T-helper 2 cell treated with Interferon-gamma antibody and Interleukin-4, amounts not matched to agents 5 μg/mL and 100 μg/mL, for 36 hours (primary cell): Measurements from ENCODE around the gene ZNF726.
"Not testable (repeated sequence)": the region's sequence is repeated elsewhere in the genome, so short reads cannot be mapped to it uniquely, and the experiment has no call there.

Experiments
- DNase-seq: peaks from one replicate; pipeline ENCODE4 v3.0.0; 2021; ENCODE audit warnings: low spot score
- H3K27ac Mint-ChIP-seq: one replicate; pipeline ENCODE4 v1.8.0; 2021; ENCODE audit warnings: mild to moderate bottlenecking, mixed read lengths
- H3K27me3 Mint-ChIP-seq: one replicate; pipeline ENCODE4 v1.8.0; 2021; ENCODE audit warnings: low read depth, mixed read lengths
- H3K36me3 Mint-ChIP-seq: one replicate; pipeline ENCODE4 v1.8.0; 2021; ENCODE audit warnings: low read depth, mixed read lengths
- H3K4me1 Mint-ChIP-seq: one replicate; pipeline ENCODE4 v1.8.0; 2021; ENCODE audit warnings: low read depth, mixed read lengths
- H3K4me3 Mint-ChIP-seq: one replicate; pipeline ENCODE4 v1.8.0; 2022; ENCODE audit warnings: mild to moderate bottlenecking, moderate library complexity, mixed read lengths
- H3K9me3 Mint-ChIP-seq: one replicate; pipeline ENCODE4 v1.8.0; 2021; ENCODE audit warnings: mixed read lengths

Gene ZNF726

DNA sequence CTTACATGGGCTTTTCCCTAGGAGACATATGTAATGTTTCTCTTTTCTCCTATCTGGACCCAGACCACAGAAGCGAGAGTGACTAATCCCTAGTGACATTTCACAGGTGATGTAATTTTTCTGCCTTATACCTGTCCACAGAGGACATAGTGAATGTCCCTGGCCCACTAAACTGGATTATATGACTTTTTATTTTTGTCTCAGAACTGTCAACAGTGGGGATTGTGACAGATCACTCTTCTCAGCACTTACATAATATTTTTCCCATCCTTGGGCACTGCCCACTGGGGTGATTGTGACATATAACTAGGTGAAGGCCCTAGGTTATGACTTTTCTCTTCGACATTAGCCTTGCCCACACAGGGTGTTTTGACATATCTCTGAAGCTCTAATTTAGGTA lies 7.9 kb upstream of the ZNF726 start:
- Mint-ChIP-seq H3K27me3 (no peaks in the 10 kb centered on the region), H3K9me3 (peaks cover 68% of the 10 kb centered on the region), H3K27ac (no peak overlapping the region), H3K36me3 (no peaks in the 10 kb centered on the region), H3K4me3 (no peak overlapping the region), H3K4me1 (no peaks in the 10 kb centered on the region)
- no peak for DNase-seq

- Mint-ChIP-seq H3K9me3 (peaks cover 68% of the 10 kb centered on the region), H3K27ac (no peak overlapping the region), H3K4me1 (no peaks in the 10 kb centered on the region), H3K36me3 (no peaks in the 10 kb centered on the region), H3K4me3 (no peak overlapping the region), H3K27me3 (no peaks in the 10 kb centered on the region)
- DNase-seq, result no peak
These were observed 6.5 kb upstream of the ZNF726 start for GRCh38 chr19:23908165-23908564.

GRCh38 chr19:23909222-23909621 lies 5.5 kb upstream of the ZNF726 start:
- H3K27ac Mint-ChIP-seq, result no peak overlapping the region
- H3K9me3 Mint-ChIP-seq, result peaks cover 67% of the 10 kb centered on the region
- H3K36me3 Mint-ChIP-seq, result peaks cover 2% of the 10 kb centered on the region
- H3K27me3 Mint-ChIP-seq, result no peaks in the 10 kb centered on the region
- H3K4me3 Mint-ChIP-seq, result no peak overlapping the region
- peaks cover 3% of the 10 kb centered on the region for H3K4me1 Mint-ChIP-seq
- no peak for DNase-seq

GRCh38 chr19:23913931-23914330 lies 755 bp upstream of the ZNF726 start:
- peaks cover 47% of the 10 kb centered on the region for H3K9me3 Mint-ChIP-seq
- H3K4me3 Mint-ChIP-seq, result peak overlapping the region; percentile 95
- no peak for DNase-seq
- H3K4me1 Mint-ChIP-seq, result peaks cover 6% of the 10 kb centered on the region
- H3K36me3 Mint-ChIP-seq, result peaks cover 34% of the 10 kb centered on the region
- H3K27me3 Mint-ChIP-seq, result no peaks in the 10 kb centered on the region
- H3K27ac Mint-ChIP-seq, result peak overlapping the region; percentile 31

- Mint-ChIP-seq H3K36me3 (peaks cover 60% of the 10 kb centered on the region), H3K27ac (no peak overlapping the region), H3K27me3 (no peaks in the 10 kb centered on the region), H3K9me3 (peaks cover 52% of the 10 kb centered on the region), H3K4me3 (no peak overlapping the region), H3K4me1 (peaks cover 6% of the 10 kb centered on the region)
- no peak for DNase-seq
These were observed 2.3 kb downstream of the ZNF726 start for GRCh38 chr19:23916991-23917390.

DNA sequence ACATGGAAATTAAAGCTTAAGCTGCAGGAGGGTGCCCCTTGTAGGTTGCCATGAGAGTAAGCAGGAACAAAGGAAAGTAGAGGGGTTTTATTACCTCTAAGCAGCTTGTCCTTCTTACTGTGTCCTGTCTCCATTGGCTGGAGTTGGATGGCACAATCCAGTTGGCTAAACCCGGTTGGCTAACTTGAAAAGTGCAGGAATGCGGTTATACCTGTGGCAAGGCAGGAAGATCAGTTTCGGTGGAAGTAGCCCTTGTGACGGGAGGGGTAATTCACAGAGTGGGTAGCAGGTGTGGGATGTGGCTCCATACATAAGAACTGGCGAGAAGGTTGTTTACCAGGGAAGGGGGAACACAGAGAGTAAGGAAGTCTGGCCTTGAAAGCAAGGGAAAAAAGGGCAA lies 3.2 kb downstream of the ZNF726 start:
- no peak overlapping the region for H3K27ac Mint-ChIP-seq

DNA sequence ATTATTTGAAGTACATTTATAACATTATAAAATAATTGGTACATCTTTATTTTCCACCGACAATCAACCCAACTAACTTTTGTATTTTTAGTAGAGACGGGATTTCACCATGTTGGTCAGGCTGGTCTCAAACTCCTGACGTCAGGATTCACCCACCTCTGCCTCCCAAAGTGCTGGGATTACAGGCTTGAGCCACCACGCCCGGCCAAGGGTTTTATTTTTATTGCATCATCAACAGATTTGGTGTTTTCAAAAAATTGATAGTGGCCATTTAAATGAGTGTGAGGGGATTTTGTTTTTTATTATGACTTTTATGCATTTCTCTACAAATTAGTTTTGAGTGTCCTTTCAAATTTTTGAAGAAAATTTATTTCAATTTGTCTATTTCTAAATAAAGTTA lies 10.6 kb downstream of the ZNF726 start:
- DNase-seq, result no peak
- Mint-ChIP-seq H3K27ac (no peak overlapping the region), H3K4me1 (no peaks in the 10 kb centered on the region), H3K9me3 (peaks cover 37% of the 10 kb centered on the region), H3K36me3 (peaks cover 57% of the 10 kb centered on the region), H3K27me3 (no peaks in the 10 kb centered on the region), H3K4me3 (no peak overlapping the region)

More for the DNA sequence above, 3.2 kb downstream of the ZNF726 start:
- Mint-ChIP-seq H3K4me3 (no peak overlapping the region), H3K36me3 (peaks cover 68% of the 10 kb centered on the region), H3K27me3 (no peaks in the 10 kb centered on the region), H3K4me1 (peaks cover 6% of the 10 kb centered on the region), H3K9me3 (peaks cover 56% of the 10 kb centered on the region)
- no peak for DNase-seq

- Mint-ChIP-seq H3K4me3 (no peak overlapping the region), H3K4me1 (no peaks in the 10 kb centered on the region), H3K36me3 (peaks cover 30% of the 10 kb centered on the region), H3K9me3 (peaks cover 68% of the 10 kb centered on the region), H3K27me3 (no peaks in the 10 kb centered on the region), H3K27ac (no peak overlapping the region)
- no peak for DNase-seq
These were observed 18.2 kb downstream of the ZNF726 start for GRCh38 chr19:23932878-23933277.

GRCh38 chr19:23937031-23937430 lies 22.3 kb downstream of the ZNF726 start:
- H3K36me3 Mint-ChIP-seq, result peaks cover 20% of the 10 kb centered on the region
- not testable (repeated sequence) for H3K27ac Mint-ChIP-seq, DNase-seq, H3K4me3 Mint-ChIP-seq, H3K4me1 Mint-ChIP-seq, H3K27me3 Mint-ChIP-seq
- peaks cover 77% of the 10 kb centered on the region for H3K9me3 Mint-ChIP-seq

GRCh38 chr19:23943411-23943810 lies 28.7 kb downstream of the ZNF726 start:
- DNase-seq, result no peak
- Mint-ChIP-seq H3K9me3 (peaks cover 79% of the 10 kb centered on the region), H3K4me1 (no peaks in the 10 kb centered on the region), H3K27me3 (no peaks in the 10 kb centered on the region), H3K4me3 (no peak overlapping the region), H3K27ac (no peak overlapping the region), H3K36me3 (peaks cover 44% of the 10 kb centered on the region)

- H3K36me3 Mint-ChIP-seq, result peaks cover 41% of the 10 kb centered on the region
- no peak overlapping the region for H3K4me3 Mint-ChIP-seq
- peaks cover 69% of the 10 kb centered on the region for H3K9me3 Mint-ChIP-seq
These were observed 31.9 kb downstream of the ZNF726 start for GRCh38 chr19:23946569-23946968.

GRCh38 chr19:23949611-23950010 lies 34.9 kb downstream of the ZNF726 start:
- no peak for DNase-seq
- Mint-ChIP-seq H3K27ac (no peak overlapping the region), H3K4me1 (no peaks in the 10 kb centered on the region), H3K27me3 (no peaks in the 10 kb centered on the region), H3K4me3 (no peak overlapping the region), H3K9me3 (peaks cover 71% of the 10 kb centered on the region), H3K36me3 (peaks cover 26% of the 10 kb centered on the region)

More at GRCh38 chr19:23946569-23946968, 31.9 kb downstream of the ZNF726 start:
- Mint-ChIP-seq H3K27ac (no peak overlapping the region), H3K27me3 (no peaks in the 10 kb centered on the region), H3K4me1 (no peaks in the 10 kb centered on the region)
- no peak for DNase-seq

DNA sequence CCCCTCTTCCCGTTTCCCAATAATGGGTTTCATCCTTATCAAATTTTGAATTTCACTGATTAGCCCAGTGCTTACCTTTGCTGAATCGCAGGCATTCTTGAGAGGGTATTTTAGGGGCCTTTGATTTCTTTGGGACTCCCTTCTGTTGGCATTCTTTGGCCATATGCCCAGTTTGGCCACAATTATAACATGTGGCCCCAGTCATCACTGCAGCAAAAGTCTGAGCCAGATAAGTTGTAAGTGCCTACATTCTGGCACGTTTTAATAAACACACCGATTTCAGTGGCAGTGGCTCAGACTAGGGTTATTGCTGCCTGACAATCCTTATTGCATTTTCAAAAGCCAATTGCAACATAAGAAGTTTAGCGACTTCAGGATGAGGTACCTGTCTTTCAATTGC lies 41.4 kb downstream of the ZNF726 start:
- Mint-ChIP-seq H3K4me1 (no peaks in the 10 kb centered on the region), H3K4me3 (no peak overlapping the region), H3K36me3 (no peaks in the 10 kb centered on the region), H3K9me3 (peaks cover 74% of the 10 kb centered on the region), H3K27me3 (no peaks in the 10 kb centered on the region), H3K27ac (no peak overlapping the region)
- DNase-seq, result no peak

DNA sequence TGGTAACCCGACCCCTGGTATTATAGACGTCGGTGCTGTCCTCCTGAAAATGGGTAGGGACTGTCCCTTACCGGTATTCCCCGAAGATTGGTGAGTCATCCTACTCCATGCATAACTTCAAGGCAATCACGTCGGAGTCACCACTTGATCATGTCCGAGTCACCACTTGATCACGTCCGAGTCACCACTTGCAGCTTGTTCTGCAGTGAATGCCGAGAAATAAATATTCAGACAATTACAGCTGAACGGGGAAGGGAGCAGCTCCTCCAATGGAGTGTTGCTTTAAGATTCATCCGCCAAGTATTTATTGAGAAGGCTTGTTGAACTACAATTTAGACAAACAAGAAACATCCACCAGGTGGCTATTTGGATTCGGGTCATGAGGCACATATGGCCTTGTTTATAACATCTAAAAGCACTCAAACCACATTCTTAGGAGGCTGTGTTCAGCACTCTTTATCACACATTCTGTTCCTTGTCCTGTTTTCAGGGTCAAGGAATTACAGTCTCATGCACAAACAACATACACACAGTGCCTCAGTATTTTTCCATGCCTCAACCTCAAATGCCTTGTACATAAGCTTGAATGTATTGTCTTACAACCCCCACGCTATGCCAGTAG lies 43.1 kb downstream of the ZNF726 start:
- Mint-ChIP-seq H3K36me3 (no peaks in the 10 kb centered on the region), H3K4me3 (no peak overlapping the region), H3K27me3 (no peaks in the 10 kb centered on the region), H3K9me3 (peaks cover 69% of the 10 kb centered on the region), H3K4me1 (no peaks in the 10 kb centered on the region), H3K27ac (no peak overlapping the region)
- no peak for DNase-seq

GRCh38 chr19:23963396-23963795 lies 48.7 kb downstream of the ZNF726 start:
- peaks cover 53% of the 10 kb centered on the region for H3K9me3 Mint-ChIP-seq
- not testable (repeated sequence) for H3K4me1 Mint-ChIP-seq, H3K36me3 Mint-ChIP-seq, H3K27ac Mint-ChIP-seq, H3K4me3 Mint-ChIP-seq, DNase-seq, H3K27me3 Mint-ChIP-seq
